ENCODE results near the gene CIT.
"Not testable (repeated sequence)": the region's sequence is repeated elsewhere in the genome, so short reads cannot be mapped to it uniquely, and the experiment has no call there.

CIT gene

DNA sequence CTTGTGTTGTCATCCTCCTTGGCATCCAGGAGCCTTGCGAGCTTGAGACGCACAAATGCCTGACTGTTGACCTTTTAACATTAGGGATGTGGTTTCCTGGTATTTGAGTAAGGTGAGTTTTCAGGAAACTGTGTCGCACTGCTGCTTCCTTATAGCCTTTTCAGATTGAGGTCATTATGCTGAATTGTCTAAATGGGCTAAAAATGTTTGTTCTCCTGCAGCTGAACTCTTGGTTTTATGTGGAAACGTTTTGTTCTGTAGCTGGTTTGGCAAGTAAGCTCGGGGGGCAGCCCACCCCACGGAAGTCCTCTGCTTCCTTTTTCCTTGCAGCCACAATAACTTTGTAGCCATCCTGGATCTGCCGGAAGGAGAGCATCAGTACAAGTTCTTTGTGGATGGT is 203.5 kb downstream of the CIT start:
- DNase-seq = no peak

DNA sequence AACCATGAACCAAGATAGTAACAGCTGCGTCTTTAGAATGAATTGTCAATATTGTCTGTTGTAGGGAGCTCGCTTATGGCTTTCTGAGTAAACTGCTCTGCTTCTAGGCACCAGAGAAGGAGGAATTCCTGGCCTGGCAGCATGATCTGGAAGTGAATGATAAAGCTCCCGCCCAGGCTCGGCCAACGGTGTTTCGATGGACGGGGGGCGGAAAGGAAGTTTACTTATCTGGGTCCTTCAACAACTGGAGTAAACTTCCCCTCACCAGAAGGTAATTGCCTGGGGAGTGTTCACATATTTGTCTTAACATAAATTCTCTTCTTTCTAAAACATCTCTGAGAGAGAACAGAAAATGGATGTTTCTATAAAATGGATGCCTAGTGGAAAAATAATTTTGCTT is 204.9 kb downstream of the CIT start:
- DNase-seq = no peak

GRCh38 chr12:119671070-119671469 is 206.1 kb downstream of the CIT start:
- DNase-seq = peak; percentile 12

- no peak for DNase-seq
Measured at GRCh38 chr12:119669744-119670472, 207.2 kb downstream of the CIT start.

GRCh38 chr12:119668324-119668841 is 208.7 kb downstream of the CIT start:
- peak; percentile 20 for DNase-seq

DNA sequence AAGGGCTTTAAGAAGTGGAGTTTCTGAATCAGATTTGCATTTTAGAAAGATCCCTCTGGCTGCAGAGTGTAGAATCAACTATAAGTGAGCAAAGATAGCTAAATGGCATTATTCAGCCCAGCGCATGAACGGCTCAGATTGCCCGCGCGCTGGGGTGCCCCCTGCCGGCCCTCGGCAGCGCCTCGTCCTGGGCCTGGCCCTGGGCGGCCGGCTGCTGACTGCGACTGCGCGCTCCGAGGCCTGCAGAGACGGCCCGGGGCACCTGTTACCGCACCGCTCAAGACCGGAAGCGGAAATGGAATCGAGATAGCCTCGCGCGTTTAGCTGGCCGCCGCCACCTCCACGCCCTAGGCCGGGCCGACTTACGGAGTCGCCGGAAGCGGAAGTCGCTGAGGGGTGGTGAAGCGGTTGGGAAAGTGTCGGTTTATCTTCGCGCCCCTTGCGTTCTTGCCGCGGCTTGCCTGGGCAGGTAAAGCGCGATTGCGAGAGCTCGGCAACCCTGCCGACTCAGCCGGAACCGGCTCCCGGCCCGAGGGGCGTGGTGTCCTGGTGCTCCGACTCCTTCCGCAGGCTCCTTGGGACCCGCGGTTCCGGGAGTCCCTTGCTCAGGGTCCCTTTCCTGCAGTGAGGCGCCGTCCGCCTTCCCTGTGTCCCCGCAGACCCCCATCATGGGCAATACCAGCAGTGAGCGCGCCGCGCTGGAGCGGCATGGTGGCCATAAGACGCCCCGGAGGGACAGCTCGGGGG is 209.4 kb downstream of the CIT start, which contains the start of gene PRKAB1:
PRKAB1 (plus strand) TSS at position 557 of the 747 bp plus-strand sequence; CDS start at position 669, 112 bp downstream.
- DNase-seq = peak; percentile 98

DNA sequence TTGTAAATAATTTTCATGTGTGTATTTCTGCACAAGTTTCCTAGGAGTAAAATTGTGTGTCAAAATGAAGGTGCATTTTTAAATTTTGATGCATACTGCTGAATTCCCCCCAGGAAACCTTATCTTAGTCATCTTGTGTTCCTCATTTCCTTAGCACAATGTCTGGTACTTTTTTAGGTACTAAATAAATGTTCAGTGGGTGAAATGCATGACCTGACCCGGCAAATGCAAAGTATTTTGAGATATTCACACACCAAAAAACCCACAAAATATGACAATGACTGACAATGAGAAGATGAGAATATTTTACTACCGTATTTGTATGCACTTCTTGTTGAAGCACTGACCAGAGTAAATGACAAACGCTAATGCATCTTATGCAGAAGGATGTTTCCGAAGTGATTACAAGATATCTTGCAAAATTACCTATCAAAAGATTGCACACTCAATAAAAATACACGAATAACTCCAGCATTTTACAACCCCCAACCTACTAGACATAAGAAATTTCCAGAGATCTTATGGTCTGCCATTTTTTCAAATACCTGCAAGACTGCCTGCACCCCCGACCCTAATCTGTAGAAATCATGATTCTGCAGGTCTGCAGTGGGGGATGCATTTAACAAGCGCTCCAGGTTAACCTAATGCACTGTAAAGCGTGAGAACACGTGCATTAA is 210.1 kb downstream of the CIT start:
- DNase-seq = peak; percentile 28

DNA sequence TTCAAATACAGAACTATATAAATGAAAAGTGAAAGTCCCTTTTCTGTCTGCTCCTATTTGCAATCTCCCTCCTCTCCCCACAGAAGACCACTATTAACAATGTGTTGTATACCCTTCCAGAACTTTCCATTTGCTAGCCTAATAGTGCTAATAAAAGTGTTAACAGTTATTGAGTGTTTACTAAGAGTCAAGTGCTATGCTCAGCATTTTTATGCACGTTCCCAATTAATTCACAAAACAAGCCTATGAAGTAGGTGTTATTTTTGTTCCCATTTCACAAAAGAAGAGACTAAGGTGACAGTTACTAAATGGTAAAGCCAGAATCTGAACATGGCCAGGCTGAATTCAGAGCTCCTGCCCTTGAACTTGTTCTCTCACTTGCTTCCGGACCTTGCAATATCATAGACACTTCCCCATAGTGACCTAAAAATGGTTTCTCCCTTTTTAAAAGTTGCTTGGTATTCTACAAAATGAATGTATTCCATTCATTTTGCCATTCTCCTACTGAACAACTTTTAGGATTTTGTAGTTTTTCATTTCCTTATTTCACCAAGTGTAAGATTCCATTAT is 210.8 kb downstream of the CIT start:
- DNase-seq = peak; percentile 38

DNA sequence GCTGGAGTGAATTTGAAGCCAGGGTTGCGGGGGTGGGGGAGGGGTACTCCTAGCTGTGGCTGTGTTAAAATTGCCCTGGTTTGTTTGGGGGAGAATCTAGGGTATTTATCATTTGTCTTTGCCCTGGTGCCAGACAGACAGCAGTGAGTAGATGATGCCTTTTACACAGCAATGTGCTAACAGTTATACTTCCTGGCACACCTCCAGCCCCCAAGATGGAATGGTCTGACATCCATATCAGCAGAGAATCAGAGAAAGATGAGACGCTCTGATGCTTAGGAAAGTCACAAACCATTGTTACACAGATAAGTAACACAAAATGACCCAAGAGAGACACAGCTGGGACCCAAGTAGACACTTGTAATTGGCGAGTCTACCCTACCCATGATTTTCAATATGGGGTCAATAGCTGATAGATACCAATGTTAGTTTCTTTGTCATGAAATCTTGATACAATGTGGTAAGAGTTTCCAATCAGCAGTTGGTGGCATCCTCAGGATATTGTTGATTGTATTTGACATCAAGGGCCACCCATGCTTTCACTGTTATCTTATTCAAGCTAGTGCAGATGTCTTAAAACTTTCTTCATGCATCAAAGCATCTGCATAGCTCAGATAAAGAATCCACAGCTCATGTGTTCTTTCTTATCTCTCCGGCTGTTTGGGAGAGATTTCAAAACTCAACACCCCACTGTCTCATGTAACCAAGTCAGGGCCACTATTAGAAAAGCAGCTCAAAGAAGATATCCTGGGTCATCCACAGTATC is 211.8 kb downstream of the CIT start:
- DNase-seq = no peak

DNA sequence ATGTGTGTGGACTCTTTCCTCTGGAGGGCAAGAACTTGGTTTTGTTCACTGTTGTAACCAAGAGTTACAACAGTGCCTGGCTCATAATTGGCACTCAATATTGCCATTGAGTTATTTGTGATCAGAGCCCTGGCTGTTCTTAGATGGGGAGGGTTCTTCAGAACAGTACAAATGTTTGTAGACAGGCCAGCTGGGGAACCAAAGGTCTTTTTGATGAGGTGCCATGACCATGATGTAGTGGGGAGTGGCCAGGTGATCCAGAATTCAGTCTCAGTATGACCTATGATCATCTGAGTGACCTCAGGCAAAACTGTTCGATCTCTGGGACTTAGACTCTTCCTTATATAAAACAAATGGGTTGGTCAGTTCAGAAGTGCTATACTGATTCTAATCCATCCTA is 212.5 kb downstream of the CIT start:
- DNase-seq = no peak

DNA sequence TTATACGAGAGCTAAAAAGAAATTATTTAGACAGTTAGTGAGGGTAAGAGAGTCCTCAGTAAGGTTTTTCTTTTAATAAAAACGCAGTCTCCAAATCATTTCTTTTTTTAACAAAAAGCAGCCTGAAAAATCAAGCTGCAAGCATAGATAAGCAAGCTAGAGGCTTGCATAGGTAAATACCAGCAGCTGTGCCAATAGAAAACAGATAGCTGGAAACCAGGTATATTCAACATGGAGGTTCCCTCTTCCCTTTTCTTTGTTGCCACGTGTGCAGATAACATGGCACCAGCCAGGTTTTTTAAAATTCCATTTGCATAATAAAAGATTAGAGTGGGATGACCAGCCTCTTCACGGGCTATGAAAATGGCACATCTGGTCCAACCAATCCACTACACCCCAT is 215.2 kb downstream of the CIT start:
- no peak for DNase-seq

DNA sequence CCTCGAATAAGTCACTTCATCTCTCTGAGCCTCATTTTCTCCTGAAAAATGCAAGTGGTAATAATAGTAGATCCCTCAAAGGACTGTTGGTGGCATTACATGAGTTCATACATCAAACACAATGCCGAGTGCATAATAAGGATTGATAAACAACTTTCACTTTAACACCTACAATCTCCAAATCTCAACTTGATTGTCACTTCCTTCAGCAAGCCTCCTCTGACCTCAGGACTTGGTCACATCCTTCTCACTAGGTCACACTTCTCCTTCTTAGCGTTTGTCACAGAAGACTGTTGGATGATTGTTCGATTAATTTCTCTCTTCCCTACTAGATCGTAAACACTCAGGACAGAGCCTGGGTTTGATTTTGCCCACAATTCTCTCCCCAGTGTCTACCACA is 217.0 kb downstream of the CIT start:
- DNase-seq = peak; percentile 37

DNA sequence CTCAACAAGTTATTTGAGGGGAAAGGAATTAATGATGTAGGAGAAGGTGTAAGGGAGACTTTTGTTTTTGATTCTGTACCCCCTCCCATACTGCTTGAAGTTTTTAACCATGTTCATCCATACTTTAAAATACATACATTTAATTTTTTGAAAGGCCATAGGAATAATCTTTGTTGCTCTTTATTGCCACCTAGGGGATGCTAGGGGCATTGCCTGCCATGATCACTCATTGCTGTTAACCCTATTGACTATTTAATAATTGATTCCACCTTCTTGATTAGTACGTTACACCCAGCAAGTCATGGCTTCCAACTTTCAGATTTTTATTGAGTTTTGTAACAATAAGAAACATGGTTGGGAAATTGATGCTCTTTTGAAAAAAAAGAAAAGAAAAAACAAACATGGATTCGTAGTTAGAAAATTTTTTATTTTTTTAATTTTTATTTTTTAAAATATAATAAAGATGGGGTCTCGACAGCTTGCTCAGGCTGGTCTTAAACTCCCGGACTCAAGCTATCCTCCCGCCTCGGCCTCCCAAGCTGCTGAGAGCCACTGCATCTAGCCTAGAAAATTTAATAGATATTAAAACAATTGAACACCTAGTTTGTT is 217.7 kb downstream of the CIT start:
- peak; percentile 61 for DNase-seq

DNA sequence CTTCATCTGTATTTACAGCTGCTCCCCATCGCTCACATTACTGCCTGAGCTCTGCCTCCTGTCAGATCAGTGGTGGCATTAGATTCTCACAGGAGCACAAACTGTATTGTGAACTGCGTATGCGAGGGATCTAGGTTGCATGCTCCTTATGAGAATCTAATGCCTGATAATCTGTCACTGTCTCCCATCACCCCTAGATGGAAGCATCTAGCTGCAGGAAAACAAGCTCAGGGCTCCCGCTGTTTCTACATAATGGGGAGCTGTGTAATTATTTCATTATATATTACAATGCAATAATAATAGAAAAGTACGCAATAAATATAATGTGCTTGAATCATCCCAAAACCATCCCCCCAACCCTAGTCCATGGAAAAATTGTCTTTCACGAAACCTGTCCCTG is 219.0 kb downstream of the CIT start:
- not testable (repeated sequence) for DNase-seq

DNA sequence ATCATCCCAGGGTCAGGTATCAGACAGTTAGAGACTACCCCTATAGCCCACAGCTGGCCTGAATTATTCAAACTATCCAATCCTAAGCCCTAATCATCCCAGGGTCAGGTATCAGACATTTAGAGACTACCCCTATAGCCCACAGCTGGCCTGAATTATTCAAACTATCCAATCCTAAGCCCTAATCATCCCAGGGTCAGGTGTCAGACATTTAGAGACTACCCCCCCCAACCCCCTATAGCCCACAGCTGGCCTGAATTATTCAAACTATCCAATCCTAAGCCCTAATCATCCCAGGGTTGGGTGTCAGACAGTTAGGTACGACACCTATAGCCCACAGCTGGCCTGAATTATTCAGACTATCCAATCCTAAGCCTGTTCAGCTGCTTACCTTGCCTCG is 220.1 kb downstream of the CIT start:
- DNase-seq = not testable (repeated sequence)

DNA sequence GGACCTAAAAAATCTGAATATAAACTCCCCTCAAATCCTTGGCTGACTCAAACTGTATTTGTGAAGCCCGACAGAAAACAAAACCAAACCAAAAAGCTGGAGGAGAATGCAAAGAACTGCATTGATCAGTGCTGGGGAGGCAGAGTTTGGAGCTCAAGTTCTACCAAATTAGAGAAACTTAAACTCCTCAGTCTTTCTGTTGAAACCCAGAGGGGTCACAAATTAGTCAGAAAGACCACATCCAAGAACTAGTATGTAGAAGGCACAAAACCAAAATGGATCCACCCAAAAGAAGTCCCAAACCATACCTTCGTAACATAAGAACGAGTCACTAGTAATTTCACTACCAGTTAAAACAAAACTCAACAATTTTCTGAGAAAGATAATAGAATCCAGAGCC is 224.5 kb downstream of the CIT start:
- no peak for DNase-seq

- DNase-seq = peak; percentile 34
Measured at GRCh38 chr12:119649202-119649808, 227.8 kb downstream of the CIT start.

- DNase-seq = no peak
Measured at GRCh38 chr12:119645535-119646059, 231.5 kb downstream of the CIT start.

DNA sequence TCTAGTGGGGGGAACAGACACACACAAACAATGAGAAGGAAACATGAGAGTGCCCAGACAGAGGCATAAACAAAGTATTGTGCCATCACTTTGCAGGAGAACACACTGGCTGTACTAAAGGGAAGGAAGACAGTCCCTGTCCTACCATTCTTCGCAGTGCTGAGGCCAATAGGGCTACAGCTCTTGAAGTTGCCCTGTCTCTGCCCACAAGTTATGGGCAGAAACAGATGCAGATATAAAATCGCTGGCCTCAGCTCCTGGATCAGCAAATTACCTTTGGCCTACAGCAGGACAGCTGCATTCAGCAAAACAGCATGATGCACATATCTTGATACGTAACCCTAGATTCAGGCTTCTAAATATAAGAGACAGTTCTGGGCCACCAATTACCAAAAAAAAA is 232.2 kb downstream of the CIT start:
- DNase-seq = no peak

DNA sequence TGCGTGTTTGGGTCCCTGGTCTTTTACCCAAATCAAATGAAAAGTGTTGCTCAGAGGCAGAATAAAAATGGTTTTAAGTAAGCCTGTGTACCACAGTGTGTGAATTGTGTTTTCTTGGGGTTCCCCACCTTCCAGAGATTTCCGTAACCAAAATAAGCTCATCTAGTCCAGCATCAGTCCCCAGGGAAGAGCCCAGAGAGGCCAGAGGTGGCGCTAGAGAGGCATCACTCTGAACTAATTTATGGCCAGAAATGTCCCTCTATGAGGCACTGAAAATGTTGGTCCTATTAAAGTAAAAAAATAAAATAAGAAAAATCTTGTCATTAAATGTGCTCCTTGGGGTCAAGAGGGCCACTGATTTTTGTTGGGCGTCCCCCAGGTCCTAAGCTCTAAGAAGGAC is 234.1 kb downstream of the CIT start:
- no peak for DNase-seq

Measured in suppressor macrophage treated with lipopolysaccharide for 4 hours (primary cell).